Measurements from ENCODE around the gene DOCK2.
"Not testable (repeated sequence)": the region's sequence is repeated elsewhere in the genome, so short reads cannot be mapped to it uniquely, and the experiment has no call there.

DOCK2 gene

DNA sequence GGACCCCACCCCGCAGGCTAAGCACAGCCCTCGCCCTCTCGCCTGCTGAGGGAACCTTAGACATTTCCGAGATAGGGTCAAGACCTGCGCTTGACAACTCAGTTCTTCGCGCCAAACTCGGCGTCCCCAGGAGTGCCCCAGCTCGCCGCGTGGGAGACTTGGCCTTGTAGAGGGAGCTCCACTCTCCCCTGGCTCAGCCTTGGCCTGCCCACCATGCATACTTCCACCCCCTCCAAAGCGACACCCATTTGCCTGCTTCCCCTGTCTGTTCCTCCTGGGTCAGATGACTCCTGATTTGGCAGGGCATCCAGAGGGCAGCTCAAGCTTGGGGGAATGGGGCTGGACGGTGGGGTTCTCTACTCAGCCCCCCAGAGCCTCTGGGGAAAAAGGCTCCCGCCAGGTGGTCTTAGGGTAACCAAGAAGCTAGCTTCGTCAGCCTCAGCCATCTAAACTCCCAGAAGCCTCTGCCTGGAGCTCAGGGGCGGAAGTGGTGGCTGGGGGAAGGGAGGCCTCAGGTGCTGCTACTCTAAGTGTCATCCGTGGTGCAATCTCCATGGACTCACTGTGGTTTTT is 560 bp downstream of the DOCK2 start:
- peak; percentile 42 to 43 for DNase-seq (ENCODE audit: low read depth in 2 of 2, low spot score in 1 of 2)

DNA sequence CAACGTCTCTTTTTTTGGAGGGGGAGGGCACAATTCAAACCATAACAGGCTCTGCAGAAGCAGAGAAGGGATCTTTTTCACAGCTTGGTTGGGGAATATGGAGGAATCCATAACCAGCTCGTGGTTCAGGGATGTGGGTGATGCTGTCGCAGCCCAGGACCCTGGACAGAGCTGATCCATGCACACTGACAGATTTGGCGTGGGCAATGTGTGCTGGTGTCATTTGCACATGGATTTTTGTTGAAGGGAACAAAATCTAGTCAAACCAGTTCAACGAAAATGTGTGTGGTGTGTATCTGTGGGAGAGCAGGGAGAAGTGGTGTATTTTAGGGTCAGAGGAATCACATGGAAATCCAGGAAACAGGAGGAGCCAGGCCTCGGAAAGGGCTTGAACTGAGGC is 4.2 kb downstream of the DOCK2 start:
- DNase-seq (ENCODE audit: low read depth in 2 of 2, low spot score in 1 of 2) = no peak

DNA sequence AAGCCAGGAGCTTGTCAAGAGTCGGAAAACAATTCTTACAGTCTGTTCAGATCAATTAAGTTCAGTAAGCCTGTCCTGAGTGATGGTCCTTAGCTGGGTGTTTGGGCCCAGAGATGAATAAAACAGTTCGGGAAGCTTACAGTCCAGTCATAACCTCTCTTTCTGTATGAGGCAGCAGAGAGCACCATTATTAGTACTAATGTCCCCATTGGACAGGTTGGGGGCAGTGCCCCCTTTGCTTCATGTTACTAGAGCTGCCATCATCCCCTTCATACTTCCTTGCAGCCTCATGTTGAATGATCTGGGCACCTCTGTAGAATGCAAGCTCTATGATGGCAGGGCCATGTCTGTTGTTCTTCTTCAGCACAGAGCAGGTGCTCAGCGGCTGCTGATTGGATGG is 9.8 kb downstream of the DOCK2 start:
- no peak for DNase-seq (ENCODE audit: low read depth in 2 of 2, low spot score in 1 of 2)

DNA sequence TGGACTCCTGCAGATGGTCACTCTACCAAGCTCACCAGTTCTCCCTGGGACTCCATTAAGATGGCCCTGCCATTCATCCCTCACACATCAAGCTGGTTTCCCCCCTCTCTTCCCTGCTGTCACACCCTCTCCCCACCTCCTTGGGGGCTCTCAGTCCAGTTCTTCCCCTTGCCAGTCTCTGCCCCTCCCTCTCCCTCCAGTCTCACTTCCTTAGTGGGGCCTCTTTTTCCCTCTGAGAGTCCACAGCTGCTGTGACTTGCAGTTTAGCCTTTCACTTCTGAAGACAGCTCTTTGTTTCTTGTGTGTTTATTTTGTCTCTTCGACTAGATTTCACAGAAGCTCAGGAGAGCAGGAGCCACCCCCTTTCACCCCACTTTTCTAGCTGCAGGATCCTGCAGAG is 10.5 kb downstream of the DOCK2 start:
- DNase-seq (ENCODE audit: low read depth in 2 of 2, low spot score in 1 of 2) = no peak

DNA sequence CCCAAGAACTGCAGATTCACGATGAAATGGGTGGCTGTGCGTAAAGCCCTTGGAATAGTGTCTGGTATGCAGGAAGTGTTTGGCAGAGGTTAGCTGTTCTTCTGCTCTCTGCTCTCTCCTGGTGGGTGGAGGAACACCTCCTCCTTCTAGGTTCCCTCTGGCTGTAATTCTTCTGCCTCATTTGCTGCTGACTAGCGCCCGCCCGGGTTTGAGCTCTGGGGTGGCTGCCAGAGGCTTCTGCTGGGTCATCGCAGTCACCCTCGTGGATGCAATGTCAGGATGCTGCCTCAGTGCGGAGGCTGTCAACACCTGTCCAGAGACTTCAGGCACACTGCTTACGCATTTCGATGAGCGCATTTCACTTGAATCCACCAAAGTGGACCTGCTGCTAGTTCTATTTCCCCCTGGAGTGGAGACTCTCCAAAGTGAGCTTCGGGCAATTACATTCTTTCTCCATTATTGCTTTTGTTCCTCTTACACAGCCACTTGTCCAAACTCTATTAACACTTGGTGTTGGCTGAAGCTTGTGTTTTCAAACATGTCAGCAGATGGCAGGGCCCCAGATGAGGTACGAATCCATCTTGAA is 11.7 kb downstream of the DOCK2 start:
- no peak for DNase-seq (ENCODE audit: low read depth in 2 of 2, low spot score in 1 of 2)

DNA sequence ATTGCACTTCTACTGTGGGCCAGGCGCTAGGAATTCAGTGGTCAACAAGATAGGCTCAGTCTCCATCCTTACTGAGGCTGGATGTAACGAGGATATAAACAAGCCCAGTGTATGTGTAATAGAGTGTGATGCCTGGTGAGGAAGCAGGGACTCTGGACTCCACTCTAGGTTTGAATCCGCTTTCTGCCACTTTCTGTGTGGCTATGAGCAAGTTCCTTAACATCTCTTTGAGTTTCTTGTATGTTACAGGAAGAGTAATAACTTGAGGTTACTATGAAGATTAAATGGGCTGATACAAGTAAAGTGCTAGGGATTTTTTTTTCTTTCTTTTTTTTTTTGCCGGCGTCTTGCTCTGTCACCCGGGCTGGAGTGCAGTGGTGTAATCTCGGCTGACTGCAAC is 12.4 kb downstream of the DOCK2 start:
- DNase-seq (ENCODE audit: low read depth in 2 of 2, low spot score in 1 of 2) = no peak

DNA sequence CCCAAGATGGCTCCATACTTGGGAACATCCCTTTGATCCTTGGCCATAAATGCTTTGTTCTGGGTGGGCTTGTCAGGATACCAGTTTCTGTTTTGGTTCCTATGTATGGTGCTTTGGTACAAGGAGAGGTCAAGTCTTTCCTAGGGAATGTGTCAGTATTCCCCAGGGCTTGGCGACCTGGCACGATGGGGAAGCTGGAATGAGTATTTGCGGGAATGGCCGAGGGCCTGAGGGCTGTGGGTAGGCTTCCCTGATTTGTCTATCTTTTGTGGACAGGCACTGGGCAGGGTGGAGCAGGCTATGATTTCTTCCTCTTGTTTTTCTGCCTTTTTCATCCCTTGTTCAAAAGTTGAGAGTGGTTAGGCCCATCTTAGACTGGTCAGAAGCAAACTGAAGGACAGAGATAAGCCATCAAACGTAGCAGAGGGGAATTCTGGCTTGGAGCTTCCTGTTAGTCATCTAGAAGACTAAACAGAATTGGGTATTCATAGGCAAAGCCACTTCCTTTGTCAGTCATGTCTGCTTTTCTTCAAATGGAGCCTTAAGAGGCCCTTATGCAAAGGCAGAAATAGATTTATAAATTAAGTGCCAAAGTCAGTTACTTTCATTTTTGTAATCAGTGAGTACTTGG is 13.7 kb downstream of the DOCK2 start:
- no peak for DNase-seq (ENCODE audit: low read depth in 2 of 2, low spot score in 1 of 2)

DNA sequence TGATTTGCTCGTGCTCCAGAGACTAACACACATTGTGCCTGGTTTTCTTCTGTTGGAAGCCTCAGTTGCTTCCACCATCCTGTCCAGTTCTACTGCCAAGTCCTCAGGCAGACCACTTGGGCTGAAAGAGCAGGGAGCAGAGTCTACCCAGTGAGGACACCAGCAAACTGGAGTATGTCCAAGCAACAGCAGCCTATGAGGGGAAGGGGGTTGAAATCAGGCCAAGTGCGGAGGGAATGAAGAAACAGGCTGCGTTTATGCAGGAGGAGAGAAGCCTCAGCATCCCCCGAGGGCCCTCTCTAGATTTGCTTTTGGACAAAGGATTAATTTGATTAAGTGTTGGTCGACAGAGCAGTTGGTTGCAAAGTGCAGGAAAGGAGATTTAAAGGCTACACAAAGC is 14.5 kb downstream of the DOCK2 start:
- DNase-seq (ENCODE audit: low read depth in 2 of 2, low spot score in 1 of 2) = no peak

DNA sequence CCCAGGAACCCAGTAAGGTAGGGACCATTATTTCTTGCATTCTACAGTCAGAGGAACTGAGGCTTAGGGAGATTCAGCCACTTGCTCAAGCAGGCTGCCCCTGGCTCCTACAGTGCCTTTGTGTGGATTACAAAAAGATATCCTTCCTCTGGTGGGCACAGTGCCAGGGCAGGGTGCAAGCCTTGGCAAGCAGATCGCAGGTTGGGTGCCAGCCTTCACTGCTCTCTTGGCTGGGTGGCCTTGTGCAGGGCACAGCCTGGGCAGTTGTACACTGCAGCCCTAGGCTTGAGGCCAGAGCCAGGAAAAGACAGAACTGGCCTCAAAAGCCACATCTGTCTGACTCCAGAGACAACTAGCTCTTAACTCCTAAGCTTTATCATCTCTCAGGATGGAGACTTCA is 15.0 kb downstream of the DOCK2 start:
- no peak for DNase-seq (ENCODE audit: low read depth in 2 of 2, low spot score in 1 of 2)

DNA sequence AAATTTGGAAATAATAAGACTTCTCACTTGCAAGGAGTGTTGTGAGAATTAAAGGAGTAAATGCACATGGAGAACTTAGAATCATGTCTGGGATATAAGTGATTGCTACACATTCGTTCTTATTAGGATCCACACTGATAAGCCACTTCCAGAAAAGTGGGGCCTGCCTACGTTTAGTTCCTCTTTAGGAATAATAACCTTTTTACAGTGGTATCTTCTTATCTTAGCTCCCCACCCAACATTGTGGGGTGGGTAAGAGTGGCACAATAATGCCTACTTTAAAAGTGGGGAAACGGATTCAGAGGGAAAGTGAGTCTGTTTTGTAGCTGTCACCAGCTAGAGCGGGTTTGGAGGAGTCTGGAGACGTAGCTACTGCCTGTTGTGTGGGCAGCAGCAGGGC is 16.0 kb downstream of the DOCK2 start:
- DNase-seq (ENCODE audit: low read depth in 2 of 2, low spot score in 1 of 2) = no peak

DNA sequence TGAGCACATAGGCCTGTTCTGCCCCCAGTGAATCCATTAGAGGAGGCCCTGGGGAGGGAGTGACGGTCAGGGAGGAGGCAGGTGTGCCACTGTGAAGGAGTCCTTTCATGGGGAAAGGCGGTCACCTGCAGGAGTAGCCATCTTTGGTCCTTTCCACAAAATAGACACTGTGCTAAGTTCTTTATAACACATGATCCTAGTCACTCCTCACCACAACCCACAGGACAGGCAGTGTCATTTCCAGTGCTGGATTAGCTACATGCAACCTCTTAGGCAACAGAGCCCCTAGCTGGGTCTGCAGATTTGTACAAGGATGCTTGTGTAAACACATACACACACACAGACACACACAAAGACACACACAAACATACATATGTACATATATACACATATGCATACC is 18.3 kb downstream of the DOCK2 start:
- no peak for DNase-seq (ENCODE audit: low read depth in 2 of 2, low spot score in 1 of 2)

DNA sequence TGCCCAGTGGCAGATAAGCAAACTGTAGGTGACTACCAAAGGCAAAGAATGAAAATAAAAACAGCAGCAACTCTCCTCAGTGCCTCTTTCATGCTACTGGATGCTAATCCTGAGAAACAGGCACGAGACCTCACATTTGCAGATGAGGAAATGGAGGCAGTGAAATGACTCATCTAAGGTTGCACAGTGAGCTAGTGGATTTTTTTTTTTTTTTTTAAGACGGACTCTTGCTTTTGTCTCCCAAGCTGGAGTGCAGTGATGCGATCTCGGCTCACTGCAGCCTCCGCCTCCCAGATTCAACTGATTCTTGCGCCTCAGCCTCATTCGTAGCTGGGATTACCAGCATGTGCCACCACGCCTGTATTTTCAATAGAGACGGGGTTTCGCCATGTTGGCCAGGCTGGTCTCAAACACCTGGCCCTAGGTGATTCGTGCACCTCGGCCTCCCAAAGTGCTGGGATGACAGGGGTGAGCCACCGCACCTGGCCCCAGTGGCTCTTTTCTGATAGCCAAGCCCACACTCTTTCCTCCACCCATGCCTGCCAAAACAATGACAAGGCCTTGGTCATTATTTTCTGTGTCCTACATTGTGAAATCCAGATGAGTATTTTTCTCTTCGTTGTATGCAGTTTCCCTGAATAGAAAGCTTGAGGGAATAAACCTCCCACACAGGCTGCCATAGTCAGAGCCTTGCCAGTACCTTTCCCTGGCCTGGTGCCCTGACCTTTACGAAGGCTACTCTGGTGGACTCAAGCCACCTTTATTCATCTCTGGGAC is 19.2 kb downstream of the DOCK2 start:
- no peak for DNase-seq (ENCODE audit: low read depth in 2 of 2, low spot score in 1 of 2)

DNA sequence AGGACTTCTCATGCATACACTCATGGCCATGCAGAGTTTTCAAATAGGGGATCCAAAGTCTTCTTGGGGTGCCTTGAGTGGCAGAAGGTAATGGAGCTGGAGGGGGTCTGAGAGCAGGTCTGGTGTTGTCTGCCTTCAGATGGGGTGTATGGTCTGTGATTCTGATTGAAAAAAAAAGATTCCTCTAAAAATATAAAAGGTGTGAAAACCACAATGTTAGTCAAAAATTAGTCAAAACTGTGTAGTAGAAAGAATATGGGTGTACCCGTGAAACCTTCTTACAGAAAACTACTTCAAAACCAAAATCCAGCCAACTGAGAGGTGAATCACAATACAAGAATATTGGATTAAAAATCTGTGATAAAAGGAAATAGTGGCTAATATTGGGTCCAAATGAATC is 20.1 kb downstream of the DOCK2 start:
- no peak for DNase-seq (ENCODE audit: low read depth in 2 of 2, low spot score in 1 of 2)

DNA sequence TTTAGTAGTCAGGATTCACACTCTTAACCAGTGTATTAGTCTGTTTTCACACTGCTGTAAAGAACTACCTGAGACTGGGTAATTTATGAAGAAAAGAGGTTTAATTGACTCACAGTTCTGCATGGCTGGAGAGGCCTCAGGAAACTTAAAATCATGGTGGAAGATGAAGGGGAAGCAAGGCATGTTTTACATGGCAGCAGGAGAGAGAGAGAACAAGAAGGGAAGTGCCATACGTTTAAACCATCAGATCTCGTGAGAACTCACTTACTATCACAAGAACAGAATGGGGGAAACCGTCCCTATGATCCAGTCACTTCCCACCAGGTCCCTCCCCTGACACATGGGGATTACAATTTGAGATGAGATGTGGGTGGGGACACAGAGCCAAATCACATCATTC is 25.4 kb downstream of the DOCK2 start:
- DNase-seq (ENCODE audit: low read depth in 2 of 2, low spot score in 1 of 2) = not testable (repeated sequence)

DNA sequence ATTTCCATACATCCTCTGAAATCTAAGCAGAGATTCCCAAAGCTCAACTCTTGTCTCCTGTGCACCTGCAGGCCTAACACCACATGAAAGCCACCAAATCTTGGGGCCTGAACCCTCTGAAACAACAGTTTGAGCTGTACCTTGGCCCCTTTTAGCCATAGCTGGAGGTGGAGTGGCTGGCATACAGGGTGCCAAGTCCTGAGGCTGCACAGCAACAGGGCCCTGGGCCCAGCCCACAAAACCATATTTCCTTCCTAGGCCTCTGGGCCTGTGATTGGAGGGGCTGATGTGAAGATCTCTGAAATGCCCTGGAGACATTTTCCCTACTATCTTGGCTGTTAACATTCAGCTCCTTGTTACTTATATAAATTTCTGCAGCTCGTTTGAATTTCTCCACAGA is 26.5 kb downstream of the DOCK2 start:
- DNase-seq (ENCODE audit: low read depth in 2 of 2, low spot score in 1 of 2) = no peak

DNA sequence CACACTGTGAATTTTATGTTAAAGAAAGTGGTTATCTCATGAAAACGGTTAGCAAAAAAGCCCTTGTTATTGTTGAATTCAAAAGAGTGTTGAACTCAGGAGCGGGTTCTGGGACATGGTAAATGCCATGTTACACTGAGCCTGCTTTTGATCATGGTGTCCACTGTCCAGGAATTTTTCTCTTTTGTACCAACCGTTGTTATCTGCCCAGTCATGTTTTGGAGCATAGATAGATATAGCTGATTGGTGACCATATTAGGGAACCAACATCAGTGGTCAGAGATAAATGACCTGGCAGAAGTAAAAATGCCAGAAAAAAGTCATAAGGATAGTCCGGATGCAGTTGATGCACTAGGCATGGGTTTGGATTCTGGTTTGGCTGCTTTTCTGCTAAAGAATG is 29.3 kb downstream of the DOCK2 start:
- no peak for DNase-seq (ENCODE audit: low read depth in 2 of 2, low spot score in 1 of 2)

DNA sequence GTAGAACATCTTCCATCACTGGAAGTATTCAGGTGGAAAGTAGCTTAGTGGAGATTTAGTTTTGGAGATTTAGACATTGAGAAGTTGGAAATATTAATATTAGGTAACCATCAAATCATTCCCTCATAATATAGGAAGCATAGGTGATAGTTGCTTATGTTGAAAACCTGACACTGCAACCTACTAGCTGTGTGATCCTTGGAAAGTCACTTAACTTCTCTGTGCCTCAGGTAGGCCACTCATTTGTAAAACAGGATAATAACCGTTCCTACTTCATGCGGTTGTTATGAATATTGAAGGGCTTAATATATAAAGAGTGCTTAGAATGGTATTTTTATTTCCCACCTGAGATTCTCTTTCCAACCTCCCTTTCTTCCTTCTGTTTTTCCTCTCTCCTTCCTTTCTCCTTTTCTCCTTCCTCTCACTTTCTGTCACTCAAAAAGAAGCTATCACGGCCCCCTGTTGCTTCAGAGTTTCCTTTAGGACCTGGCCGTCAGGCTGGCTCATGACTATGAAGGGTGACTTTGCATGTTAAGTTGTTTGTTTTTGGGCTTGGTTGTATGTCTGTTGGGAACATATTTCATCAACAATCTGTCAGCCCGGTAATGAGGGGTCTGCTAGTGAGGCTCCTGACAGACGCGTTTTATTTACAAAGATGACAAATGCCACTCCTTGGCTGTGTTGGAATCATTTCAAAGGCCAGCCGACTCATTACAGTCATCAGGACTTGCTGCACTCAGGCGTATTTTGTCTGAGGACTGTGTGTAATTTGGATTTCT is 31.0 kb downstream of the DOCK2 start:
- DNase-seq (ENCODE audit: low read depth in 2 of 2, low spot score in 1 of 2) = no peak

DNA sequence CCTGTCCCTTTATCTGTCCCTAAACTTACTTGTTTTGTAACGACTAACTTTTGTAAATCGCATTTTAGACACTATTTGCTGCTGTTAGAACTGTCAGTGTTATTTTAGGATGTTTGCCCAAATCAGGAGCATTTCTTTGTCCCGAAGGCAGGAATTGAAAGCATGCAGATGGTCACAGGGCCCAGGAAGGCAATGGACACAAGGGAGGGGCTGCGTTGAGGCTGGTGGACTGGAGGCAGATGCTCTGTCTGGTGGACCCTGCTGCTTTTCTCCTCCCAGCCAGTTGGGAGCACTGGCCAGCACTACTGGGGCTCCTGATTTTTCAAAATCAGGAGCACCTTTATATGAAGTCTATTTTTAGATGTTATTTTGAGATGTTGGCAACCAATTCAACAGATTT is 31.7 kb downstream of the DOCK2 start:
- no peak for DNase-seq (ENCODE audit: low read depth in 2 of 2, low spot score in 1 of 2)

DNA sequence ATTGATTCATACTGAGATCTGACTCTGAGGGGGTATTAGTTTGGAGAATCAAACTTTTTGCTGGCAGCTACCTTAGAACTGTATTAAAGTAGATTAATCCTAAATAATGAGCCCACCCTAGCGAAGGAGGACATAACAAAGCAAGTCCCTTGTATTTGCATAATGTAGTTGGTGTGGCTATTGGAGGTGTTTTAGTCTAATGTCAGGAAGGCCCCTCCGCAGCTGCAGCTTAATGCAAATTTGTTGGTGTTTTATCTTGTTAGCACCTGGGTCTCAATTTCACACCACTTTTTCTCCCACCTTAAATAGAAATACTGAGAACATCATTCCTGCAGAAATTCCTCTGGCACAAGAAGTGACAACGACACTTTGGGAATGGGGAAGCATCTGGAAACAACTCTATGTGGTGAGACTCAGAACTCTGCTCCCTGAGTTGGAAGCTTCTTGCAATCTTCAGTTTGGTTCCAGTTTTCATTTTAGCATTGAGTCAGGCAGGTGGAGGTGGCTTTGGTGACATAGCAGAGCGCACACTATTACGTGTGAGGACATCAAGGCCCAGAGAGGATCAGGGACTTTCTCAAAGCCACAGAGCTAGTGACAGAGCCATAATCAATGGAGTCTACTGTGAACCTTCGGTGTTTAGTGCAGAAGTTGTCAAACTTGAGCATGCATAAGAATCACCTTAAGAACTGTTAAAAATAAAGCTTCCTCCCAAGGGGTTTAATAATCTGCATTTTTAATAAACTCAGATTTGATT is 33.9 kb downstream of the DOCK2 start:
- DNase-seq (ENCODE audit: low read depth in 2 of 2, low spot score in 1 of 2) = no peak

DNA sequence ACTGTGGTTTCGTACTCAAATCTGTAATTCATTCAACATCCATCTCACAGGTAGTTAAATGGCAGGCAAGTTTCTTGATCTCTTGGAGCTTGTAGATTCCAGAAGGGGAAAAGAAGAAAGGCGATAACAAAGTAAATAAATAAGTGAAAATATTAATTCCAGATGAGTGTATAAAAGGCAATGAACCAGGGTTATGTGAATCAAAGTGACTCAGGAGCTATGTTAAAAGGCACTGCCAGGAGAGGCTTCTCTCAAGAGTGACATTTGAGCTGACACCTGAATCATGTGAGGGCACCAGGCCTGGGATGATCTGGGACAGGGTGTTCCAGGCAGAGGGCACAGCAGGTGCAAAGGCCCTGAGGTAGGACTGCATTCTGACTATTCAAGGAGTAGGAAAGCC is 45.0 kb downstream of the DOCK2 start:
- no peak for DNase-seq (ENCODE audit: low read depth in 2 of 2, low spot score in 1 of 2)

DNA sequence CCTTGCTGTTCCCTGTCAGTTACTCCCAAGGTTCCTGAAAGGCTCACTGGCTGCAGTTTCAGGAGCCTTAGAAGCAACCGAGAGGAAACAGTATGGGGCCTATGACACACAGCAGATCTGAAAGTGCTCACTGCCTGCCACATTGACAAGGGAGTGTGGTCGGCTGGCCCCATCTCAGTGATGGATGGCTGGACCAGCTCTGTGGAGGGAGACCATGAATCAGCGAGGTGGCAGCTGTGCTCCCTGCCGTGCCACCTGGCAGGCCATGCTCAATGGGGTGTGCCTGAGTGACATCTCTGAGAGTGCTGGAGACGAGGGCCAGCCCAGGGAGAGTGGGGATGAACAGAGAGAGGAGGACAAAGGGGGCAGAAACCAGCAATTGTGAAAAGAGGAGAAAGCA is 49.1 kb downstream of the DOCK2 start:
- no peak for DNase-seq (ENCODE audit: low read depth in 2 of 2, low spot score in 1 of 2)
